DOHH2 (cell line): Measurements from ENCODE around the gene PCARE.

Experiments
- H3F3A ChIP-seq: fragments of 200-600 bp; sonication (generic), shearing (Covaris generic); 2 replicates; pipeline ENCODE4 v1.6.0; 2016; ENCODE audit warnings: antibody characterized with exemption, mild to moderate bottlenecking; ENCODE audit not compliant: control insufficient read depth, insufficient read depth
- H3K27ac ChIP-seq: fragments of 200-600 bp; sonication (generic); 2 replicates; pipeline ENCODE4 v1.5.1; 2014; ENCODE audit warnings: low read depth, mild to moderate bottlenecking, low read length, moderate library complexity
- H3K27me3 ChIP-seq: fragments of 200-600 bp; sonication (generic); 2 replicates; pipeline ENCODE4 v1.6.1; 2014; ENCODE audit warnings: mild to moderate bottlenecking, low read length, mixed read lengths; ENCODE audit not compliant: control insufficient read depth
- H3K36me3 ChIP-seq: fragments of 200-600 bp; sonication (generic); 2 replicates; pipeline ENCODE4 v1.6.1; 2014; ENCODE audit warnings: mild to moderate bottlenecking, low read length, moderate library complexity, mixed read lengths; ENCODE audit not compliant: control insufficient read depth
- H3K4me1 ChIP-seq: fragments of 200-600 bp; sonication (generic); 2 replicates; pipeline ENCODE4 v1.6.1; 2014; ENCODE audit warnings: mild to moderate bottlenecking, low read length, mixed read lengths; ENCODE audit not compliant: control insufficient read depth
- H3K4me2 ChIP-seq: fragments of 200-600 bp; sonication (generic); 2 replicates; pipeline ENCODE4 v1.6.0; 2014; ENCODE audit warnings: mild to moderate bottlenecking, low read length, moderate library complexity
- H3K4me3 ChIP-seq: fragments of 200-600 bp; sonication (generic); 2 replicates; pipeline ENCODE4 v1.5.1; 2014; ENCODE audit warnings: mild to moderate bottlenecking, low read length, mixed read lengths
- H3K79me2 ChIP-seq: fragments of 200-600 bp; sonication (generic); 2 replicates; pipeline ENCODE4 v1.6.1; 2014; ENCODE audit warnings: mild to moderate bottlenecking, low read length, mixed read lengths; ENCODE audit not compliant: control insufficient read depth
- H3K9me2 ChIP-seq: fragments of 200-600 bp; sonication (generic); replicated peaks from 2 replicates; pipeline ENCODE4 v1.6.1; 2014; ENCODE audit warnings: mild to moderate bottlenecking, low read length, mixed read lengths; ENCODE audit not compliant: control insufficient read depth
- H3K9me3 ChIP-seq: fragments of 200-600 bp; sonication (generic); 2 replicates; pipeline ENCODE4 v1.6.1; 2014; ENCODE audit warnings: antibody characterized with exemption, low read length, mixed read lengths; ENCODE audit not compliant: control insufficient read depth, insufficient read depth
- H4K20me1 ChIP-seq: fragments of 200-600 bp; sonication (generic); 2 replicates; pipeline ENCODE4 v1.6.0; 2014; ENCODE audit warnings: low read depth, mild to moderate bottlenecking, antibody characterized with exemption, low read length, moderate library complexity; ENCODE audit not compliant: control insufficient read depth, insufficient read depth
- EZH2phosphoT487 ChIP-seq: fragments of 200-600 bp; sonication (generic); IDR thresholded peaks from 2 replicates; pipeline ENCODE4 v1.6.1; 2017; ENCODE audit warnings: borderline replicate concordance, mild to moderate bottlenecking, antibody characterized with exemption, low read length, moderate library complexity, mixed read lengths
- TF ChIP-seq, protein P1 (sequence below): fragments of 200-600 bp; sonication (generic); IDR thresholded peaks from one replicate; pipeline ENCODE4 v1.5.1; 2014; ENCODE audit warnings: antibody characterized with exemption, mild to moderate bottlenecking, low read depth, low read length; ENCODE audit not compliant: poor library complexity, severe bottlenecking

The PCARE gene

DNA sequence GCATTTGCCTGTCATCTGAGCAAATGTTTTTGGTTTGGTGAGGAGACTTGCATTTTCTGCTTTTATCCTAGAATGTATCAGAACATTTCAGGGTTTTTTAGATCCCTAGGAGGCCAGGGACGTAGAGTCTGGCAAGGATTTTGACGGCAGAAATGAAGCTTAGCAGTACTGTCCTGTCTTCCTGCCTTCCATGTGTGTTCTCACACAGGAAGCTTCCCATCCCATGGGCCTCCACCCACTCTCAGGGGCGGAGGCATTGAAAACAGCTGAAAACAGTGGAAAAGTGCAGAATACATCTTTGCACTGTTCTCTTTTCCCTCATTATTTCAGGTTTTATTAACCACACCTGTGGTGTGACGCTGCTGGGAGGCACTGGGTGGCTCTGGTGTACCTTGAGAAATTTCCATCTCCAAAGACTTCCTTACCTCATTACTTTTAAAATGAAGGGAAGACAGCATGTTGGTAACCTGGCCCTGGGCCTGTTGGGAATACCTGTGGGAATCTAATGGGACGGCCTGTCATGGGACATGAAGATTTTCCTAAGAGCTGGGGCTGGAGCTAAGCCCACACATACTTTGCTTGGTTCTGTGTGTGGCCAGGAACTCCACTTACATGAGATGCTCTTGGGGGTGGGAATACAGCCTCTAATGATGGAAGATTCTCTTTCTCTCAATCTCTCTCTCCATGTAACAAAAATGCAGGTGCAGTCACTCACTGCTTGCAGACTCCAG lies 20.5 kb downstream of the PCARE start:
- TF ChIP-seq, protein P1, sequence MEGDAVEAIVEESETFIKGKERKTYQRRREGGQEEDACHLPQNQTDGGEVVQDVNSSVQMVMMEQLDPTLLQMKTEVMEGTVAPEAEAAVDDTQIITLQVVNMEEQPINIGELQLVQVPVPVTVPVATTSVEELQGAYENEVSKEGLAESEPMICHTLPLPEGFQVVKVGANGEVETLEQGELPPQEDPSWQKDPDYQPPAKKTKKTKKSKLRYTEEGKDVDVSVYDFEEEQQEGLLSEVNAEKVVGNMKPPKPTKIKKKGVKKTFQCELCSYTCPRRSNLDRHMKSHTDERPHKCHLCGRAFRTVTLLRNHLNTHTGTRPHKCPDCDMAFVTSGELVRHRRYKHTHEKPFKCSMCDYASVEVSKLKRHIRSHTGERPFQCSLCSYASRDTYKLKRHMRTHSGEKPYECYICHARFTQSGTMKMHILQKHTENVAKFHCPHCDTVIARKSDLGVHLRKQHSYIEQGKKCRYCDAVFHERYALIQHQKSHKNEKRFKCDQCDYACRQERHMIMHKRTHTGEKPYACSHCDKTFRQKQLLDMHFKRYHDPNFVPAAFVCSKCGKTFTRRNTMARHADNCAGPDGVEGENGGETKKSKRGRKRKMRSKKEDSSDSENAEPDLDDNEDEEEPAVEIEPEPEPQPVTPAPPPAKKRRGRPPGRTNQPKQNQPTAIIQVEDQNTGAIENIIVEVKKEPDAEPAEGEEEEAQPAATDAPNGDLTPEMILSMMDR, result no peak
- no peak for TF ChIP-seq EZH2phosphoT487
- Histone ChIP-seq H3K27ac (no peak overlapping the region), H3K36me3 (no peaks in the 10 kb centered on the region), H3K4me2 (no peak overlapping the region), H3K4me3 (no peak overlapping the region), H3K9me3 (no peaks in the 10 kb centered on the region), H3K9me2 (no peaks in the 10 kb centered on the region), H4K20me1 (no peaks in the 10 kb centered on the region), H3F3A (no peaks in the 10 kb centered on the region), H3K79me2 (no peaks in the 10 kb centered on the region), H3K27me3 (no peaks in the 10 kb centered on the region), H3K4me1 (no peaks in the 10 kb centered on the region)

DNA sequence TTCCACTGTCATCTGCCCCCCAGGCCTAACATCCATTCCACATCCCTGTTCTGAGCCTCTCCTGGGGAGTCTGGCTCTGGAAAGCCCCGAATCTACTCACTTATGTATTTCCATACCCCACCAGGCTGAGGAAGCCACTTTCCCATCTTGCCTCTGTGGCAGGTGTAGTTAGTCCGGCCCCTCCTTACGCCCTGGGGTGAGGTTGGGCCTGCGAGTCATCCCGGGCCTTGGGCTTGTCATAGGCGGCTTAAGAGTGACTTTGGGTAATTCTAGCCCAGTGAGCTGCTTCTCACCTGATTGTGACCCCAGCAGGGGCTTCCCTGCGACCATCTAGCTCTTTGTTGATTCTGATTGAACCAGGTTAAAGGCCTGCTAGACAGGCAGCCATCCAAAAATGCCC lies 21.1 kb downstream of the PCARE start:
- Histone ChIP-seq H3K79me2 (no peaks in the 10 kb centered on the region), H3K4me3 (no peak overlapping the region), H3K36me3 (no peaks in the 10 kb centered on the region), H3K27ac (no peak overlapping the region), H4K20me1 (no peaks in the 10 kb centered on the region), H3F3A (no peaks in the 10 kb centered on the region), H3K9me2 (no peaks in the 10 kb centered on the region), H3K4me1 (no peaks in the 10 kb centered on the region), H3K27me3 (no peaks in the 10 kb centered on the region), H3K9me3 (no peaks in the 10 kb centered on the region), H3K4me2 (no peak overlapping the region)
- TF ChIP-seq, protein P1, result no peak
- TF ChIP-seq EZH2phosphoT487, result no peak

DNA sequence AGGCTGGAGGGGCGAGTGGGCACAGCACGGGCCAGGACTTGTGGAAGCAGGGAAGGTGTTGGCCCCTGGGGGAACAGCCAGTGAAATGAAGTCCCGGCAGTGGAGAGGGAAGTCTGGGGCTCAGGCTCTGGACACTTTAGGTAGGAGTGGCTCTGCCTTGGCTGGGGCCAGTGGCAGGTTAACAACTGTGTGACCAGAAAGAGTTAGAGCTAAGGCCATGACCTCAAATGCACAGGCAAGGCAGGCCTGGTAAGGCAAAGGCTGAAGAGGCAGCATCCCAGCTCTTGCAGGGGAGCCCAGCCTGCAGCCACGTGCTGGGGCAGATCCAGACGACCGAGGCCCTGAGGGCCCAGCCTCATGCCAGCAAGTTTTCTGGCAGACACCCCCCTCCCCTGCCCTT lies 21.5 kb downstream of the PCARE start:
- Histone ChIP-seq H3K27ac (no peak overlapping the region), H3K4me3 (no peak overlapping the region), H3K36me3 (no peaks in the 10 kb centered on the region), H3K27me3 (no peaks in the 10 kb centered on the region), H3K4me1 (no peaks in the 10 kb centered on the region), H4K20me1 (no peaks in the 10 kb centered on the region), H3F3A (no peaks in the 10 kb centered on the region), H3K4me2 (no peak overlapping the region), H3K9me2 (no peaks in the 10 kb centered on the region), H3K79me2 (no peaks in the 10 kb centered on the region), H3K9me3 (no peaks in the 10 kb centered on the region)
- TF ChIP-seq EZH2phosphoT487, result no peak
- TF ChIP-seq, protein P1, result no peak
